Breast epithelium (tissue), 4 donors: ENCODE results near the gene NUAK1. TPM values are rescaled to one million over a fixed set of nuclear protein-coding genes. Genes with fewer than 3 reads are reported as not detected.

Experiments used
- DNase-seq, 2 donors: peaks; one replicate each; pipeline ENCODE4 v3.0.0-alpha.2; 2019; ENCODE audit warnings: low spot score in 2 of 2
- H3K27ac ChIP-seq, 2 donors: fragments of 200-600 bp; sonication (generic) in 1 of 2; one replicate each; pipeline ENCODE4 v1.5.1; 2016 to 2019; ENCODE audit warnings: mild to moderate bottlenecking in 1 of 2
- H3K27me3 ChIP-seq, 2 donors: fragments of 200-600 bp; sonication (generic) in 1 of 2; one replicate each; pipeline versions ENCODE4 v1.5.1 to v1.6.0; 2017 to 2019; ENCODE audit warnings: control low read depth in 1 of 2, mild to moderate bottlenecking in 1 of 2
- H3K36me3 ChIP-seq: fragments of 200-600 bp; one replicate; pipeline ENCODE4 v1.5.1; 2019
- H3K4me1 ChIP-seq, 2 donors: fragments of 200-600 bp; sonication (generic); one replicate each; pipeline ENCODE4 v1.5.1; 2016 to 2019; ENCODE audit warnings: control low read depth in 1 of 2
- H3K4me3 ChIP-seq, 3 donors: fragments of 200-600 bp; sonication (generic); 1 replicate in 2 of 3; 2 replicates in 1 of 3; pipeline ENCODE4 v1.5.1; 2016 to 2019; ENCODE audit warnings: mild to moderate bottlenecking in 3 of 3, moderate library complexity in 2 of 3
- H3K9me3 ChIP-seq, 2 donors: fragments of 200-600 bp; sonication (generic) in 1 of 2; one replicate each; pipeline ENCODE4 v1.5.1; 2016 to 2019; ENCODE audit warnings: control low read depth in 1 of 2
- CTCF ChIP-seq, 3 donors: fragments of 450-650 bp; IDR thresholded peaks; one replicate each; pipeline ENCODE4 v1.5.1; 2016 to 2017; ENCODE audit warnings: antibody characterized with exemption in 3 of 3, mild to moderate bottlenecking in 3 of 3, moderate library complexity in 3 of 3
- POLR2A ChIP-seq: fragments of 450-650 bp; IDR thresholded peaks from one replicate; pipeline ENCODE4 v1.6.1; 2016; ENCODE audit warnings: antibody characterized with exemption, mild to moderate bottlenecking, moderate library complexity
- POLR2AphosphoS5 ChIP-seq, 3 donors: sonication (generic); formaldehyde crosslinking; IDR thresholded peaks; one replicate each; pipeline ENCODE4 v1.6.1; 2017; ENCODE audit warnings: antibody characterized with exemption in 3 of 3
- intact Hi-C: fragments of 100-400 bp; cut with DNase I; formaldehyde crosslinking; loops from one replicate; pipeline ENCODE4 v1.15.1; 2023; ENCODE audit warnings: low total_unique reads
- total RNA-seq, 3 donors: library from RNA; depleted of rRNA; stranded (reverse); fragments of >200 nt; gene quantifications; one replicate each; pipeline ENCODE4 v1.1.0, GENCODE V29; 2016

NUAK1 gene
- total RNA-seq, 3 donors from 2014 or later, result 6.0 to 20.2 (median 13.1) TPM

DNA sequence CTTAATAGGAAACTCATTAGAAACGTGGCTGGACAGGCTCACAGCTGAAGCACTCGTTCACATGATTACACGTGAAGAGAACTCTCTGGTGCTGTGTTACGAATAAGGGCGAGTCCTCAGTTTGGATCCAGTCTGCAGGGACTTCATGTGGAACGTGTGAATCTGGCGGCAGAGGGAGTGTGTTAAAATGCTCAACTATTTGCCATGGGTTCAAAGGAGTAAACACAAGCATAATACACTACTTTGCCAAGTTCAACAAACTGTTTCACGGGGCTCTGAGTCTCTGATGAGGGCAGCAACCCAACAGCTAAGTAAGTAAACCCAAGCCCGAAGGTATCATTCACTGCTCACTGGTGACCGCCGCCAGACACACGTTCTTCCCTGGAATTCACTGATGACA lies 42.4 kb downstream of the NUAK1 start:
- DNase-seq, result no peak
- intact Hi-C loops, result no loop called here
- Histone ChIP-seq H3K9me3 (no peaks in the 10 kb centered on the region), H3K36me3 (no peaks in the 10 kb centered on the region), H3K27me3 (no peaks in the 10 kb centered on the region), H3K27ac (peak overlapping the region in 1 of 2 donors; percentile 60), H3K4me1 (no peaks in the 10 kb centered on the region), H3K4me3 (no peak overlapping the region)
- TF ChIP-seq POLR2A (no peak), POLR2AphosphoS5 (IDR thresholded peaks at IDR 0.05) (peak in 1 of 3 donors; percentile 30)

DNA sequence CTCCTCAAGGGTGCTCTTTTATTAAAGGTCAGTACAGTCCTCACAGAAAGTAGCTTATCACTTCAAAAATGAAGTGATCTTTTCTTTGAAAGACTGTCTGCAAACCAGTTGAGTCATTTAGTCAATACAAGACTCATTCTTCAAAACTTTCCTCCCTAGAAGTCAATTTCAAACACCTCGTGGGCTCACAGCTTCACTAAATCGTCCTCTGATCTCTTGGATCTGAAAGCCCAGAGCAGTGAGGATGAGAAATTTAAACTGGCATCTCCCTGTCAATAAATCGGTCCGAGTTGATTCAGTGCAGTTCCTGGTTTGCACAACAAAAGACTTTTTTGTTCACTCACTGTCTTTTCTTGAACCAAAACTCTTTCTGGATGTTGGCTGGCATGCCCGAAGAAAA lies 44.5 kb downstream of the NUAK1 start:
- peak overlapping the region in 1 of 2 donors; percentile 18 for H3K27ac ChIP-seq

GRCh38 chr12:106093246-106093645 lies 45.5 kb downstream of the NUAK1 start:
- intact Hi-C loops, result no loop called here
- no peaks in the 10 kb centered on the region for H3K27me3 ChIP-seq
- peaks cover 0 to 6% of the 10 kb centered on the region in 2 donors for H3K4me1 ChIP-seq
- no peak for TF ChIP-seq POLR2A
- TF ChIP-seq CTCF (IDR thresholded peaks at IDR 0.05), result no peak
- no peak for TF ChIP-seq POLR2AphosphoS5 (IDR thresholded peaks at IDR 0.05)
- H3K36me3 ChIP-seq, result no peaks in the 10 kb centered on the region
- DNase-seq, result no peak
- H3K9me3 ChIP-seq, result no peaks in the 10 kb centered on the region
- no peak overlapping the region for H3K27ac ChIP-seq
- H3K4me3 ChIP-seq, result no peak overlapping the region

More for the DNA sequence above, 44.5 kb downstream of the NUAK1 start:
- DNase-seq, result no peak
- Histone ChIP-seq H3K4me1 (no peaks in the 10 kb centered on the region), H3K9me3 (no peaks in the 10 kb centered on the region), H3K36me3 (no peaks in the 10 kb centered on the region), H3K4me3 (no peak overlapping the region), H3K27me3 (no peaks in the 10 kb centered on the region)
- intact Hi-C loops, result no loop called here
- TF ChIP-seq CTCF (IDR thresholded peaks at IDR 0.05) (no peak), POLR2A (no peak), POLR2AphosphoS5 (IDR thresholded peaks at IDR 0.05) (no peak)

DNA sequence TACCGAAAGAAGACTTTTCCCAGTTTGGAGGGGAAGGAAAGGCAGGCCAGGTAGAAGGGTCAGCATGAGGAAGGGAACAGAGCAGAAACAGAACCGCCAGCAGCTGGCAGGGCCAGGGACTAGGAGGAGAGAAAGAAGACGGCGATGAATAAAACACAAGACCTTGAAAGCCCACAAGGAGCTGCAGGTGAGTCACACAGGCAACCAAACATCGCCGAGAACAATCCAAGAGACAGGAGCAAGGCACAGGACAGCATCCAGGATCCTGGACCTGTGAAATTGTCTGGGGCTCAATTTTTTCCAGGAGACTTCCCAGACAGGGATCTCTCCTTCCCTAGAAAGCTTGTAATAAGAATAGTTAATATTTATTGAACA lies 47.3 kb downstream of the NUAK1 start:
- peaks cover 0 to 6% of the 10 kb centered on the region in 2 donors for H3K4me1 ChIP-seq
- H3K36me3 ChIP-seq, result no peaks in the 10 kb centered on the region
- no peaks in the 10 kb centered on the region for H3K9me3 ChIP-seq
- H3K4me3 ChIP-seq, result no peak overlapping the region
- intact Hi-C loops, result no loop called here
- TF ChIP-seq POLR2A (no peak), POLR2AphosphoS5 (IDR thresholded peaks at IDR 0.05) (no peak), CTCF (IDR thresholded peaks at IDR 0.05) (no peak)
- no peak for DNase-seq
- no peaks in the 10 kb centered on the region for H3K27me3 ChIP-seq
- H3K27ac ChIP-seq, result peak overlapping the region; percentile 62

- peak overlapping the region; percentile 62 to 80 for H3K27ac ChIP-seq
- no peak for DNase-seq
- intact Hi-C loops, result no loop called here
Measured at GRCh38 chr12:106090591-106091445, 47.9 kb downstream of the NUAK1 start.

More at GRCh38 chr12:106090591-106091445, 47.9 kb downstream of the NUAK1 start:
- H3K27me3 ChIP-seq, result no peaks in the 10 kb centered on the region
- no peaks in the 10 kb centered on the region for H3K9me3 ChIP-seq
- TF ChIP-seq POLR2A (no peak), CTCF (IDR thresholded peaks at IDR 0.05) (no peak), POLR2AphosphoS5 (IDR thresholded peaks at IDR 0.05) (no peak)
- H3K4me1 ChIP-seq, result peaks cover 0 to 6% of the 10 kb centered on the region in 2 donors
- H3K36me3 ChIP-seq, result no peaks in the 10 kb centered on the region
- no peak overlapping the region for H3K4me3 ChIP-seq
